Activated naive CD8-positive, alpha-beta T cell treated with anti-CD3 and anti-CD28 coated beads, Interleukin-2, amount 50 U/mL, for 24 hours (primary cell): ENCODE measurements around the gene PTPN4.

Experiments used
- ATAC-seq: fragments of 150-1000 bp; cut with Tn5 transposase; one replicate; pipeline ENCODE4 v1.10.0; 2021
- DNase-seq: peaks from one replicate; pipeline ENCODE4 v3.0.0; 2021
- H3K27ac Mint-ChIP-seq: one replicate; pipeline ENCODE4 v1.8.0; 2021; ENCODE audit warnings: mild to moderate bottlenecking, mixed read lengths
- H3K27me3 Mint-ChIP-seq: one replicate; pipeline ENCODE4 v1.8.0; 2021; ENCODE audit warnings: mixed read lengths
- H3K36me3 Mint-ChIP-seq: one replicate; pipeline ENCODE4 v1.8.0; 2021; ENCODE audit warnings: low read depth, mixed read lengths
- H3K4me1 Mint-ChIP-seq: one replicate; pipeline ENCODE4 v1.8.0; 2021; ENCODE audit warnings: mixed read lengths
- H3K4me3 Mint-ChIP-seq: one replicate; pipeline ENCODE4 v1.8.0; 2021; ENCODE audit warnings: mild to moderate bottlenecking, moderate library complexity, mixed read lengths
- H3K9me3 Mint-ChIP-seq: one replicate; pipeline ENCODE4 v1.8.0; 2021; ENCODE audit warnings: mixed read lengths

Gene PTPN4

GRCh38 chr2:119723784-119724467 is 35.8 kb upstream of the PTPN4 start:
- Mint-ChIP-seq H3K4me1 (peaks cover 11% of the 10 kb centered on the region), H3K27ac (peak overlapping the region; percentile 73), H3K4me3 (no peak overlapping the region), H3K9me3 (no peaks in the 10 kb centered on the region), H3K36me3 (no peaks in the 10 kb centered on the region), H3K27me3 (no peaks in the 10 kb centered on the region)
- DNase-seq (peak; percentile 23), ATAC-seq (peak; percentile 98)

- Mint-ChIP-seq H3K36me3 (no peaks in the 10 kb centered on the region), H3K4me1 (peaks cover 8% of the 10 kb centered on the region), H3K27ac (no peak overlapping the region), H3K9me3 (no peaks in the 10 kb centered on the region), H3K4me3 (no peak overlapping the region), H3K27me3 (no peaks in the 10 kb centered on the region)
- DNase-seq (no peak), ATAC-seq (no peak)
Measured at GRCh38 chr2:119724656-119725485, 34.9 kb upstream of the PTPN4 start.

- Mint-ChIP-seq H3K4me1 (peaks cover 8% of the 10 kb centered on the region), H3K9me3 (no peaks in the 10 kb centered on the region), H3K27ac (no peak overlapping the region), H3K36me3 (no peaks in the 10 kb centered on the region), H3K4me3 (no peak overlapping the region), H3K27me3 (no peaks in the 10 kb centered on the region)
- ATAC-seq (no peak), DNase-seq (no peak)
Measured at GRCh38 chr2:119727493-119727892, 32.2 kb upstream of the PTPN4 start.

GRCh38 chr2:119728421-119728820 is 31.3 kb upstream of the PTPN4 start:
- DNase-seq (no peak), ATAC-seq (no peak)
- Mint-ChIP-seq H3K4me3 (no peak overlapping the region), H3K36me3 (no peaks in the 10 kb centered on the region), H3K9me3 (no peaks in the 10 kb centered on the region), H3K4me1 (peaks cover 7% of the 10 kb centered on the region), H3K27ac (no peak overlapping the region), H3K27me3 (no peaks in the 10 kb centered on the region)

- Mint-ChIP-seq H3K36me3 (no peaks in the 10 kb centered on the region), H3K9me3 (no peaks in the 10 kb centered on the region), H3K4me1 (no peaks in the 10 kb centered on the region), H3K27me3 (no peaks in the 10 kb centered on the region), H3K27ac (no peak overlapping the region), H3K4me3 (no peak overlapping the region)
- no peak for ATAC-seq
- no peak for DNase-seq
Measured at GRCh38 chr2:119730671-119731177, 29.0 kb upstream of the PTPN4 start.

GRCh38 chr2:119731983-119732382 is 27.7 kb upstream of the PTPN4 start:
- H3K27me3 Mint-ChIP-seq: no peaks in the 10 kb centered on the region
- H3K36me3 Mint-ChIP-seq: no peaks in the 10 kb centered on the region
- no peak for DNase-seq
- no peak overlapping the region for H3K27ac Mint-ChIP-seq
- no peak overlapping the region for H3K4me3 Mint-ChIP-seq
- H3K9me3 Mint-ChIP-seq: no peaks in the 10 kb centered on the region
- no peaks in the 10 kb centered on the region for H3K4me1 Mint-ChIP-seq
- ATAC-seq: no peak

- Mint-ChIP-seq H3K9me3 (no peaks in the 10 kb centered on the region), H3K27me3 (no peaks in the 10 kb centered on the region), H3K27ac (no peak overlapping the region), H3K4me1 (no peaks in the 10 kb centered on the region), H3K36me3 (no peaks in the 10 kb centered on the region), H3K4me3 (no peak overlapping the region)
- no peak for DNase-seq
- no peak for ATAC-seq
Measured at GRCh38 chr2:119732601-119733164, 27.0 kb upstream of the PTPN4 start.

- no peaks in the 10 kb centered on the region for H3K4me1 Mint-ChIP-seq
- no peak overlapping the region for H3K4me3 Mint-ChIP-seq
- ATAC-seq (no peak), DNase-seq (no peak)
- H3K27ac Mint-ChIP-seq: no peak overlapping the region
- no peaks in the 10 kb centered on the region for H3K9me3 Mint-ChIP-seq
- H3K36me3 Mint-ChIP-seq: no peaks in the 10 kb centered on the region
- H3K27me3 Mint-ChIP-seq: no peaks in the 10 kb centered on the region
Measured at GRCh38 chr2:119734047-119734446, 25.7 kb upstream of the PTPN4 start.

GRCh38 chr2:119735565-119735964 is 24.2 kb upstream of the PTPN4 start:
- no peak overlapping the region for H3K27ac Mint-ChIP-seq
- no peak overlapping the region for H3K4me3 Mint-ChIP-seq
- ATAC-seq (no peak), DNase-seq (no peak)
- H3K4me1 Mint-ChIP-seq: no peaks in the 10 kb centered on the region
- no peaks in the 10 kb centered on the region for H3K9me3 Mint-ChIP-seq
- no peaks in the 10 kb centered on the region for H3K36me3 Mint-ChIP-seq
- peaks cover 3% of the 10 kb centered on the region for H3K27me3 Mint-ChIP-seq

GRCh38 chr2:119736021-119736420 is 23.7 kb upstream of the PTPN4 start:
- DNase-seq: no peak
- H3K27ac Mint-ChIP-seq: no peak overlapping the region

GRCh38 chr2:119739580-119740255 is 20.0 kb upstream of the PTPN4 start:
- no peak overlapping the region for H3K4me3 Mint-ChIP-seq
- H3K4me1 Mint-ChIP-seq: no peaks in the 10 kb centered on the region
- ATAC-seq (no peak), DNase-seq (no peak)
- peaks cover 3% of the 10 kb centered on the region for H3K27me3 Mint-ChIP-seq
- H3K36me3 Mint-ChIP-seq: no peaks in the 10 kb centered on the region
- no peaks in the 10 kb centered on the region for H3K9me3 Mint-ChIP-seq
- no peak overlapping the region for H3K27ac Mint-ChIP-seq

More at GRCh38 chr2:119736021-119736420, 23.7 kb upstream of the PTPN4 start:
- Mint-ChIP-seq H3K9me3 (no peaks in the 10 kb centered on the region), H3K36me3 (no peaks in the 10 kb centered on the region), H3K4me3 (no peak overlapping the region), H3K27me3 (peaks cover 3% of the 10 kb centered on the region), H3K4me1 (no peaks in the 10 kb centered on the region)
- ATAC-seq: no peak

GRCh38 chr2:119741001-119741400 is 18.7 kb upstream of the PTPN4 start:
- peaks cover 3% of the 10 kb centered on the region for H3K27me3 Mint-ChIP-seq
- H3K4me3 Mint-ChIP-seq: no peak overlapping the region
- H3K4me1 Mint-ChIP-seq: no peaks in the 10 kb centered on the region
- ATAC-seq (no peak), DNase-seq (no peak)
- no peaks in the 10 kb centered on the region for H3K9me3 Mint-ChIP-seq
- H3K27ac Mint-ChIP-seq: no peak overlapping the region
- no peaks in the 10 kb centered on the region for H3K36me3 Mint-ChIP-seq

- DNase-seq (no peak), ATAC-seq (peak; percentile 51)
- H3K27me3 Mint-ChIP-seq: peaks cover 3% of the 10 kb centered on the region
- H3K27ac Mint-ChIP-seq: no peak overlapping the region
- H3K4me3 Mint-ChIP-seq: no peak overlapping the region
- no peaks in the 10 kb centered on the region for H3K9me3 Mint-ChIP-seq
- no peaks in the 10 kb centered on the region for H3K4me1 Mint-ChIP-seq
- H3K36me3 Mint-ChIP-seq: no peaks in the 10 kb centered on the region
Measured at GRCh38 chr2:119741868-119742267, 17.9 kb upstream of the PTPN4 start.

- no peaks in the 10 kb centered on the region for H3K9me3 Mint-ChIP-seq
- H3K36me3 Mint-ChIP-seq: no peaks in the 10 kb centered on the region
- H3K4me1 Mint-ChIP-seq: no peaks in the 10 kb centered on the region
- no peak overlapping the region for H3K4me3 Mint-ChIP-seq
- ATAC-seq (peak; percentile 57), DNase-seq (no peak)
- H3K27ac Mint-ChIP-seq: no peak overlapping the region
- H3K27me3 Mint-ChIP-seq: peaks cover 3% of the 10 kb centered on the region
Measured at GRCh38 chr2:119744335-119744939, 15.3 kb upstream of the PTPN4 start.
